ENCODE results near the gene CEP112.

DNA sequence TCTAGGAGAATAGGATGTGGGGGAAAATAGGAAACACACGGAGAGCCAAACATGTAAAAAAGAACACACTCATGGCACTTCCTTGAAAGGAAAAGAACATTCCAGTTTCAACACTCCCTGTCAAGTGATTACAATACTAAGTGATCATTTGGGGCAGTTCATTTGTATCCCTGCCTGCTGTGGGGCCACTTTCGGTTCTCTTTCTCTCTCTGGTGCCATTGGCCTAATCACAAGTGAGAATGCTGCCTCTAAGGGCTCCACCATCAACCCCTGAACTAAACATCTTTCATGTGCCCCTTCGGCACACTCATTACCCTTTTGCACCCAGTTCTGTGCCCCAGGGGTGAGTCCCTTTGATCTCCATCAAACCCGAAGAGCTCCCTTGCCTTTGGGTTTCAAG is 197.3 kb downstream of the CEP112 start:
- TF ChIP-seq POLR2AphosphoS5 (IDR thresholded peaks at IDR 0.05; ENCODE audit: borderline replicate concordance, low read depth, low read length) (no peak), EZH2 (IDR thresholded peaks at IDR 0.05) (no peak), FOXP2 (optimal IDR thresholded peaks at IDR 0.05; ENCODE audit: control extremely low read depth, extremely low read length, insufficient read depth) (no peak)

Measured in SK-N-MC (cell line).